HepG2 (cell line): ENCODE measurements around the gene AP2S1.

ENCODE experiments used
- AKNA ChIP-seq: sonication (generic); formaldehyde crosslinking; IDR thresholded peaks from 2 replicates; pipeline ENCODE4 v1.4.0; 2020; ENCODE audit warnings: missing genetic modification reagents, borderline replicate concordance
- CTCF ChIP-seq: sonication (generic); formaldehyde crosslinking; IDR thresholded peaks from 2 replicates; pipeline ENCODE4 v1.5.0; 2020; ENCODE audit warnings: mild to moderate bottlenecking, missing genetic modification reagents, moderate library complexity
- HNRNPUL1 ChIP-seq: fragments of 200-400 bp; formaldehyde crosslinking; IDR thresholded peaks from 2 replicates; pipeline ENCODE4 v1.6.1; 2017; ENCODE audit warnings: low read depth, mild to moderate bottlenecking, low read length, moderate library complexity
- MYC ChIP-seq: sonication (generic); formaldehyde crosslinking; IDR thresholded peaks from 2 replicates; pipeline ENCODE4 v1.9.0; 2021; ENCODE audit warnings: missing genetic modification reagents, borderline replicate concordance
- NFYB ChIP-seq: sonication (generic); formaldehyde crosslinking; IDR thresholded peaks from 2 replicates; pipeline ENCODE4 v1.4.0; 2020; ENCODE audit warnings: missing genetic modification reagents
- POLR2A ChIP-seq, 2 experiments: IDR thresholded peaks; 2 replicates each; pipeline ENCODE4 v1.6.1; 2011; ENCODE audit warnings: low read depth in 2 of 2, low read length in 2 of 2, mild to moderate bottlenecking in 1 of 2, moderate library complexity in 1 of 2; ENCODE audit not compliant: insufficient read depth in 1 of 2
- SMARCE1 ChIP-seq: fragments of 450-650 bp; IDR thresholded peaks from 2 replicates; pipeline ENCODE4 v1.6.1; 2017; ENCODE audit warnings: borderline replicate concordance
- SRSF9 ChIP-seq: fragments of 200-400 bp; formaldehyde crosslinking; IDR thresholded peaks from 2 replicates; pipeline ENCODE4 v1.6.1; 2018; ENCODE audit warnings: borderline replicate concordance, mild to moderate bottlenecking, low read depth, low read length; ENCODE audit not compliant: insufficient read depth, poor library complexity, severe bottlenecking
- TOE1 ChIP-seq: sonication (generic); formaldehyde crosslinking; IDR thresholded peaks from 2 replicates; pipeline ENCODE4 v1.4.0; 2020; ENCODE audit warnings: mild to moderate bottlenecking, missing genetic modification reagents
- ZNF121 ChIP-seq: sonication (generic); formaldehyde crosslinking; IDR thresholded peaks from 2 replicates; pipeline ENCODE4 v1.5.0; 2020; ENCODE audit warnings: mild to moderate bottlenecking, missing genetic modification reagents
- TF ChIP-seq, protein P1 (sequence below), 2 experiments: sonication (generic) in 1 of 2; formaldehyde crosslinking in 1 of 2; IDR thresholded peaks; 2 replicates each; pipeline versions ENCODE4 v1.5.1 to v1.6.1; 2011 to 2020; ENCODE audit warnings: borderline replicate concordance in 1 of 2, low read depth in 1 of 2, low read length in 1 of 2, mild to moderate bottlenecking in 1 of 2, missing genetic modification reagents in 1 of 2, moderate library complexity in 1 of 2

GRCh38 chr19:46886546-46887239 is 36.0 kb upstream of the AP2S1 start:
- TF ChIP-seq TOE1 (CRISPR knock-in tag) (no peak), SMARCE1 (no peak), HNRNPUL1 (no peak), POLR2A (IDR thresholded peaks at IDR 0.05; ENCODE audit: insufficient read depth in 1 of 2, low read depth in 2 of 2, low read length in 2 of 2) (no peak), MYC (CRISPR knock-in tag) (no peak), AKNA (CRISPR knock-in tag) (no peak), NFYB (CRISPR knock-in tag) (no peak), CTCF (CRISPR knock-in tag) (no peak), SRSF9 (no peak), ZNF121 (CRISPR knock-in tag) (no peak)
- TF ChIP-seq, protein P1, sequence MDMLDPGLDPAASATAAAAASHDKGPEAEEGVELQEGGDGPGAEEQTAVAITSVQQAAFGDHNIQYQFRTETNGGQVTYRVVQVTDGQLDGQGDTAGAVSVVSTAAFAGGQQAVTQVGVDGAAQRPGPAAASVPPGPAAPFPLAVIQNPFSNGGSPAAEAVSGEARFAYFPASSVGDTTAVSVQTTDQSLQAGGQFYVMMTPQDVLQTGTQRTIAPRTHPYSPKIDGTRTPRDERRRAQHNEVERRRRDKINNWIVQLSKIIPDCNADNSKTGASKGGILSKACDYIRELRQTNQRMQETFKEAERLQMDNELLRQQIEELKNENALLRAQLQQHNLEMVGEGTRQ (IDR thresholded peaks at IDR 0.05; ENCODE audit: low read depth, low read length), result no peak
- TF ChIP-seq, protein P1 (CRISPR knock-in tag; IDR thresholded peaks at IDR 0.05; ENCODE audit: borderline replicate concordance), result no peak
